Measurements from ENCODE around the gene KPNA6. TPM values are rescaled to one million over a fixed set of nuclear protein-coding genes. Genes with fewer than 3 reads are reported as not detected.

The KPNA6 gene
- total RNA-seq, 1 experiment from 2014 or later, result 84.4 TPM

DNA sequence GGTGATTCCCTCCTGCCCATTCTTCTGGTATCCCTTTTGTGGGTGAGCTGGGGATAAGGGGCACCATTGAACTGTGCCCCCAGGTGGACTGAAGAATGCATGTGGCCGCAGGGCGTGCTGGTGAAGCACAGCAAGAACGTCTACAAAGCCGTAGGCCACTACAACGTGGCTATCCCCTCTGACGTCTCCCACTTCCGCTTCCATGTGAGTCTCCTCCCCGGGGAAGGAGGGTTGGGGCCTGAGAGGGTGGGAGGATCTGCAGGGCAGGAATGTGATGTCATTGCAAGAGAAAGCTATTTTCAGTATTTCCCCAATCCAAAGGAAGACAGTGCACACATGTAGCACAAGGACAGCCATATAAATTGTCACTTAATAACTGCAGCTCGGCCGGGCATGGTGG lies 7.5 kb upstream of the KPNA6 start:
- intact Hi-C loops (cut with micrococcal nuclease; ENCODE audit: unreplicated experiment), result no loop called here
- no peak overlapping the region for H3K27ac Mint-ChIP-seq (ENCODE audit: unreplicated experiment)
- CTCF ChIA-PET, result interaction anchor here (0.9 kb wide), 1 partner anchor 8 kb away, joined by 3 read pairs; no protein-coding TSS in a partner anchor
- H3K9me3 Mint-ChIP-seq (ENCODE audit: low read depth, unreplicated experiment), result no peaks in the 10 kb centered on the region
- BruUV-seq (replicated peaks), result no TSS peak
- peaks cover 17% of the 10 kb centered on the region for H3K36me3 Mint-ChIP-seq (ENCODE audit: insufficient read depth, unreplicated experiment)
- H3K4me1 Mint-ChIP-seq (ENCODE audit: low read depth, unreplicated experiment), result peaks cover 13% of the 10 kb centered on the region
- no peak for DNase-seq
- no peak overlapping the region for H3K4me3 Mint-ChIP-seq (ENCODE audit: low read depth, unreplicated experiment)
- TF ChIP-seq, protein P1, sequence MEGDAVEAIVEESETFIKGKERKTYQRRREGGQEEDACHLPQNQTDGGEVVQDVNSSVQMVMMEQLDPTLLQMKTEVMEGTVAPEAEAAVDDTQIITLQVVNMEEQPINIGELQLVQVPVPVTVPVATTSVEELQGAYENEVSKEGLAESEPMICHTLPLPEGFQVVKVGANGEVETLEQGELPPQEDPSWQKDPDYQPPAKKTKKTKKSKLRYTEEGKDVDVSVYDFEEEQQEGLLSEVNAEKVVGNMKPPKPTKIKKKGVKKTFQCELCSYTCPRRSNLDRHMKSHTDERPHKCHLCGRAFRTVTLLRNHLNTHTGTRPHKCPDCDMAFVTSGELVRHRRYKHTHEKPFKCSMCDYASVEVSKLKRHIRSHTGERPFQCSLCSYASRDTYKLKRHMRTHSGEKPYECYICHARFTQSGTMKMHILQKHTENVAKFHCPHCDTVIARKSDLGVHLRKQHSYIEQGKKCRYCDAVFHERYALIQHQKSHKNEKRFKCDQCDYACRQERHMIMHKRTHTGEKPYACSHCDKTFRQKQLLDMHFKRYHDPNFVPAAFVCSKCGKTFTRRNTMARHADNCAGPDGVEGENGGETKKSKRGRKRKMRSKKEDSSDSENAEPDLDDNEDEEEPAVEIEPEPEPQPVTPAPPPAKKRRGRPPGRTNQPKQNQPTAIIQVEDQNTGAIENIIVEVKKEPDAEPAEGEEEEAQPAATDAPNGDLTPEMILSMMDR (IDR thresholded peaks at IDR 0.05; ENCODE audit: unreplicated experiment), result no peak
- no peaks in the 10 kb centered on the region for H3K27me3 Mint-ChIP-seq (ENCODE audit: unreplicated experiment)

- no peak overlapping the region for H3K27ac Mint-ChIP-seq (ENCODE audit: unreplicated experiment)
- BruUV-seq (replicated peaks), result no TSS peak
- H3K4me1 Mint-ChIP-seq (ENCODE audit: low read depth, unreplicated experiment), result peaks cover 13% of the 10 kb centered on the region
Observed at GRCh38 chr1:32100807-32101708, 6.8 kb upstream of the KPNA6 start.

GRCh38 chr1:32104127-32104526 lies 3.7 kb upstream of the KPNA6 start:
- DNase-seq, result no peak
- Mint-ChIP-seq H3K27me3 (ENCODE audit: unreplicated experiment) (no peaks in the 10 kb centered on the region), H3K27ac (ENCODE audit: unreplicated experiment) (no peak overlapping the region), H3K4me1 (ENCODE audit: low read depth, unreplicated experiment) (peaks cover 13% of the 10 kb centered on the region), H3K9me3 (ENCODE audit: low read depth, unreplicated experiment) (no peaks in the 10 kb centered on the region), H3K36me3 (ENCODE audit: insufficient read depth, unreplicated experiment) (peaks cover 22% of the 10 kb centered on the region), H3K4me3 (ENCODE audit: low read depth, unreplicated experiment) (no peak overlapping the region)
- CTCF ChIA-PET, result no interaction called here
- TF ChIP-seq, protein P1 (IDR thresholded peaks at IDR 0.05; ENCODE audit: unreplicated experiment), result no peak
- BruUV-seq (replicated peaks), result no TSS peak
- intact Hi-C loops (cut with micrococcal nuclease; ENCODE audit: unreplicated experiment), result no loop called here

More at GRCh38 chr1:32100807-32101708, 6.8 kb upstream of the KPNA6 start:
- H3K27me3 Mint-ChIP-seq (ENCODE audit: unreplicated experiment), result no peaks in the 10 kb centered on the region
- peaks cover 17% of the 10 kb centered on the region for H3K36me3 Mint-ChIP-seq (ENCODE audit: insufficient read depth, unreplicated experiment)
- no peak overlapping the region for H3K4me3 Mint-ChIP-seq (ENCODE audit: low read depth, unreplicated experiment)
- no peak for DNase-seq
- H3K9me3 Mint-ChIP-seq (ENCODE audit: low read depth, unreplicated experiment), result no peaks in the 10 kb centered on the region
- intact Hi-C loops (cut with micrococcal nuclease; ENCODE audit: unreplicated experiment), result no loop called here
- CTCF ChIA-PET, result interaction anchor here (0.9 kb wide), 1 partner anchor 9 kb away, joined by 3 read pairs; no protein-coding TSS in a partner anchor
- TF ChIP-seq, protein P1 (IDR thresholded peaks at IDR 0.05; ENCODE audit: unreplicated experiment), result no peak

DNA sequence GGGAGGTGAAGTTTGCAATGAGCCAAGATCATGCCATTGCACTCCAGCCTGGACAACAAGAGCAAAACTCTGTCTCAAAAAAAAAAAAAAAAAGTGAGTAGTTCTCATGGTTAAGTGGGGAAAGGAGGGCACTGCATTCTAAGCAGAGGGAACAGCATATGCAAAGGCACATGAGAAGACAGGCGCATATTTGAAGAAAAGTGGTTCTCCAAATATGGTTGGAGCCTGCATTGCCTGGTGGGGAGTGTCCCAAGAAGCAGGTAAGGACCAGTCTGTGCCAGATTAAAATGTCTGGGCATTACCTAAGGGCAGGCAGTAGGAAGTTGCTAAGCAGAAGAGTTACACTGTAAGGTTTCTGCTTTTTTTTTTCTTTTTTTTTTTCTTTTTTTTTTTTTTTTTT lies 2.5 kb upstream of the KPNA6 start:
- Mint-ChIP-seq H3K9me3 (ENCODE audit: low read depth, unreplicated experiment) (no peaks in the 10 kb centered on the region), H3K4me1 (ENCODE audit: low read depth, unreplicated experiment) (peaks cover 13% of the 10 kb centered on the region), H3K4me3 (ENCODE audit: low read depth, unreplicated experiment) (no peak overlapping the region), H3K27ac (ENCODE audit: unreplicated experiment) (no peak overlapping the region), H3K36me3 (ENCODE audit: insufficient read depth, unreplicated experiment) (peaks cover 28% of the 10 kb centered on the region), H3K27me3 (ENCODE audit: unreplicated experiment) (no peaks in the 10 kb centered on the region)
- TF ChIP-seq, protein P1 (IDR thresholded peaks at IDR 0.05; ENCODE audit: unreplicated experiment), result no peak
- intact Hi-C loops (cut with micrococcal nuclease; ENCODE audit: unreplicated experiment), result no loop called here
- no peak for DNase-seq
- CTCF ChIA-PET, result interaction anchor here (0.7 kb wide), 1 partner anchor 273 kb away, joined by 4 read pairs; no protein-coding TSS in a partner anchor
- BruUV-seq (replicated peaks), result no TSS peak
